Panc1 (cell line): ENCODE data around the gene DACH1. TPM values are rescaled to one million over a fixed set of nuclear protein-coding genes. Genes with fewer than 3 reads are reported as not detected.

Experiments used
- ATAC-seq: fragments of 200-7000 bp; cut with Tn5 transposase; 2 replicates; pipeline ENCODE4 v1.9.1; 2020; ENCODE audit warnings: mild to moderate bottlenecking, moderate library complexity
- BruUV-seq: library from RNA; stranded (reverse); fragments of 400-500 nt; replicated peaks from 2 replicates; lab custom pipeline; 2021; lab: Mats Ljungman, UMichigan
- CTCF ChIA-PET: fragments of 300-600 bp; sonication (Branson Sonifier 250); formaldehyde crosslinking; loops from one replicate; lab custom pipeline; 2022; ENCODE audit warnings: antibody characterized with exemption; lab: Charles Lee
- POLR2A ChIA-PET: fragments of 300-600 bp; sonication (Branson Sonifier 250); formaldehyde crosslinking; loops from one replicate; lab custom pipeline; 2022; ENCODE audit warnings: antibody characterized with exemption; lab: Charles Lee
- DNase-seq: peaks from one replicate; pipeline ENCODE4 v3.0.0-alpha.2; 2010; ENCODE audit warnings: low read depth, low spot score
- H3K27ac ChIP-seq: 2 replicates; pipeline ENCODE4 v1.5.1; 2011; ENCODE audit warnings: mild to moderate bottlenecking, low read length, inconsistent platforms
- H3K27me3 ChIP-seq: fragments of 200-500 bp; sonication (Bioruptor generic); 2 replicates; pipeline ENCODE4 v1.6.0; 2014; ENCODE audit warnings: low read length, inconsistent platforms; ENCODE audit not compliant: control insufficient read depth, insufficient read depth
- H3K36me3 ChIP-seq: fragments of 200-500 bp; sonication (Bioruptor generic); 2 replicates; pipeline ENCODE4 v1.5.1; 2014; ENCODE audit warnings: inconsistent platforms, mild to moderate bottlenecking, low read length, moderate library complexity; ENCODE audit not compliant: control insufficient read depth, insufficient read depth
- H3K4me1 ChIP-seq: 2 replicates; pipeline ENCODE4 v1.5.1; 2011; ENCODE audit warnings: inconsistent platforms, mild to moderate bottlenecking, low read length, moderate library complexity; ENCODE audit not compliant: control insufficient read depth, insufficient read depth
- H3K4me3 ChIP-seq, 2 experiments: 2 replicates each; pipeline ENCODE4 v1.5.1; 2011 to 2012; ENCODE audit warnings: low read depth in 2 of 2, low read length in 2 of 2, mild to moderate bottlenecking in 2 of 2, inconsistent platforms in 1 of 2, moderate library complexity in 1 of 2
- H3K9me3 ChIP-seq: fragments of 200-500 bp; sonication (Bioruptor generic); 2 replicates; pipeline ENCODE4 v1.5.1; 2014; ENCODE audit warnings: low read depth, mild to moderate bottlenecking, inconsistent platforms, low read length, moderate library complexity; ENCODE audit not compliant: control insufficient read depth, insufficient read depth
- POLR2AphosphoS5 ChIP-seq: IDR thresholded peaks from 2 replicates; pipeline ENCODE4 v1.6.1; 2012; ENCODE audit warnings: mild to moderate bottlenecking, low read depth, low read length, moderate library complexity
- REST ChIP-seq, 2 experiments: IDR thresholded peaks; 2 replicates each; pipeline ENCODE4 v1.6.1; 2011 to 2012; ENCODE audit warnings: low read depth in 2 of 2, control low read depth in 1 of 2, low read length in 1 of 2, mild to moderate bottlenecking in 1 of 2, moderate library complexity in 1 of 2; ENCODE audit not compliant: insufficient read depth in 1 of 2
- SIN3A ChIP-seq: IDR thresholded peaks from 2 replicates; pipeline ENCODE4 v1.6.1; 2012; ENCODE audit warnings: low read depth, mild to moderate bottlenecking, low read length, moderate library complexity, borderline replicate concordance; ENCODE audit not compliant: insufficient read depth
- TCF7L2 ChIP-seq: IDR thresholded peaks from 2 replicates; pipeline ENCODE4 v1.6.1; 2011; ENCODE audit warnings: mild to moderate bottlenecking, low read depth, low read length, inconsistent platforms
- in situ Hi-C: cut with HindIII; loops from 2 replicates; pipeline ENCODE4 v1.10.0; 2016; ENCODE audit warnings: low sequenced_read_pairs, low pct_unique_long_range_greater_than_20kb
- intact Hi-C: fragments of 100-400 bp; cut with micrococcal nuclease; formaldehyde crosslinking; loops from one replicate; pipeline ENCODE4 v1.10.0; 2022; ENCODE audit not compliant: unreplicated experiment
- total RNA-seq: library from RNA; stranded (reverse); gene quantifications from one replicate; pipeline ENCODE4 v1.2.1, GENCODE V29; 2021; ENCODE audit not compliant: unreplicated experiment
- TF ChIP-seq, protein P1 (sequence below): fragments of 450-650 bp; IDR thresholded peaks from 2 replicates; pipeline ENCODE4 v1.5.1; 2017; ENCODE audit warnings: mild to moderate bottlenecking

The DACH1 gene
- total RNA-seq, 1 experiment from 2014 or later, result 0.54 TPM

DNA sequence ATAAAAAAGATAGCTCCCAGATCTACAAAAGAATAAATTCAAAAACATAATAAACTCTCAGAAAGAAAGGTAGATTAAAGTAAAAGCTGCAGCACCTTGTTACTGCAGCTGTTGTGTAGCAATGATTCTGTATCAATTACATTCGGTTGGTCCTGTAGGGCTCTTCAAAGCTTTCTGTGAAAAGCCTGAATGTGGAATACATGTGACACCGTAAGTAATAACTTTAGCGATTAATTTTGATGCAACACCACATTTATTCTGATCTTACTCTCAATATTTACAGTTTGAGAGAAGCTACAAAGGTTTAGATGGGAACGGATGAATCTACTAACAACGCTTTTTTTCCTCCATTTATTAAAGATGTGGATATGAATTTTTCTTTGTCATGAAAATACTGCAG lies 279.2 kb downstream of the DACH1 start:
- Histone ChIP-seq H3K36me3 (no peaks in the 10 kb centered on the region), H3K9me3 (no peaks in the 10 kb centered on the region), H3K27ac (no peak overlapping the region), H3K27me3 (no peaks in the 10 kb centered on the region), H3K4me3 (no peak overlapping the region), H3K4me1 (no peaks in the 10 kb centered on the region)
- no peak for DNase-seq
- TF ChIP-seq SIN3A (no peak), REST (IDR thresholded peaks at IDR 0.05; ENCODE audit: insufficient read depth in 1 of 2, low read depth in 2 of 2, low read length in 1 of 2) (no peak), POLR2AphosphoS5 (no peak), TCF7L2 (no peak)
- TF ChIP-seq, protein P1, sequence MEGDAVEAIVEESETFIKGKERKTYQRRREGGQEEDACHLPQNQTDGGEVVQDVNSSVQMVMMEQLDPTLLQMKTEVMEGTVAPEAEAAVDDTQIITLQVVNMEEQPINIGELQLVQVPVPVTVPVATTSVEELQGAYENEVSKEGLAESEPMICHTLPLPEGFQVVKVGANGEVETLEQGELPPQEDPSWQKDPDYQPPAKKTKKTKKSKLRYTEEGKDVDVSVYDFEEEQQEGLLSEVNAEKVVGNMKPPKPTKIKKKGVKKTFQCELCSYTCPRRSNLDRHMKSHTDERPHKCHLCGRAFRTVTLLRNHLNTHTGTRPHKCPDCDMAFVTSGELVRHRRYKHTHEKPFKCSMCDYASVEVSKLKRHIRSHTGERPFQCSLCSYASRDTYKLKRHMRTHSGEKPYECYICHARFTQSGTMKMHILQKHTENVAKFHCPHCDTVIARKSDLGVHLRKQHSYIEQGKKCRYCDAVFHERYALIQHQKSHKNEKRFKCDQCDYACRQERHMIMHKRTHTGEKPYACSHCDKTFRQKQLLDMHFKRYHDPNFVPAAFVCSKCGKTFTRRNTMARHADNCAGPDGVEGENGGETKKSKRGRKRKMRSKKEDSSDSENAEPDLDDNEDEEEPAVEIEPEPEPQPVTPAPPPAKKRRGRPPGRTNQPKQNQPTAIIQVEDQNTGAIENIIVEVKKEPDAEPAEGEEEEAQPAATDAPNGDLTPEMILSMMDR, result no peak
- BruUV-seq, result no TSS peak
- ChIA-PET CTCF (no interaction called here), POLR2A (no interaction called here)
- ATAC-seq, result no peak
- in situ Hi-C loops, result no loop called here
- intact Hi-C loops, result no loop called here

GRCh38 chr13:71587193-71587592 lies 279.8 kb downstream of the DACH1 start:
- DNase-seq, result no peak
- no peaks in the 10 kb centered on the region for H3K4me1 ChIP-seq
- H3K36me3 ChIP-seq, result no peaks in the 10 kb centered on the region
- no TSS peak for BruUV-seq
- intact Hi-C loops (no loop called here), in situ Hi-C loops (no loop called here)
- ChIA-PET CTCF (no interaction called here), POLR2A (no interaction called here)
- TF ChIP-seq POLR2AphosphoS5 (no peak), REST (IDR thresholded peaks at IDR 0.05; ENCODE audit: insufficient read depth in 1 of 2, low read depth in 2 of 2, low read length in 1 of 2) (no peak), TCF7L2 (no peak), SIN3A (no peak)
- TF ChIP-seq, protein P1, result no peak
- H3K27ac ChIP-seq, result no peak overlapping the region
- no peak overlapping the region for H3K4me3 ChIP-seq
- H3K9me3 ChIP-seq, result no peaks in the 10 kb centered on the region
- H3K27me3 ChIP-seq, result no peaks in the 10 kb centered on the region
- no peak for ATAC-seq
